ENCODE results near the gene PTPRQ.

The PTPRQ gene

GRCh38 chr12:80443974-80444666, at the start of gene PTPRQ:
Gene PTPRQ, plus strand, starts transcription at chr12:80444235. Its CDS starts 111 bp downstream, at chr12:80444346.
- no peak for TF ChIP-seq CTCF (IDR thresholded peaks at IDR 0.05; ENCODE audit: insufficient read depth, low read depth, low read length, missing control alignments)
- peak; percentile 28 for DNase-seq (ENCODE audit: low read depth)
- no peak within 1 kb of the TSS for H3K4me3 ChIP-seq (ENCODE audit: low read length)

- DNase-seq (ENCODE audit: low read depth), result no peak
- no peak overlapping the region for H3K4me3 ChIP-seq (ENCODE audit: low read length)
These were observed 43.5 kb upstream of the PTPRQ start for GRCh38 chr12:80400571-80400991.

GRCh38 chr12:80401191-80401590, 42.8 kb upstream of the PTPRQ start:
- no peak overlapping the region for H3K4me3 ChIP-seq (ENCODE audit: low read length)
- TF ChIP-seq CTCF (IDR thresholded peaks at IDR 0.05; ENCODE audit: insufficient read depth, low read depth, low read length, missing control alignments), result no peak

More at GRCh38 chr12:80400571-80400991, 43.5 kb upstream of the PTPRQ start:
- no peak for TF ChIP-seq CTCF (IDR thresholded peaks at IDR 0.05; ENCODE audit: insufficient read depth, low read depth, low read length, missing control alignments)

GRCh38 chr12:80404629-80405028, 39.4 kb upstream of the PTPRQ start:
- H3K4me3 ChIP-seq (ENCODE audit: low read length), result no peak overlapping the region
- TF ChIP-seq CTCF (IDR thresholded peaks at IDR 0.05; ENCODE audit: insufficient read depth, low read depth, low read length, missing control alignments), result no peak
- DNase-seq (ENCODE audit: low read depth), result peak; percentile 43

More at GRCh38 chr12:80401191-80401590, 42.8 kb upstream of the PTPRQ start:
- DNase-seq (ENCODE audit: low read depth), result no peak

GRCh38 chr12:80406253-80406652, 37.8 kb upstream of the PTPRQ start:
- H3K4me3 ChIP-seq (ENCODE audit: low read length), result no peak overlapping the region
- DNase-seq (ENCODE audit: low read depth), result peak; percentile 56
- no peak for TF ChIP-seq CTCF (IDR thresholded peaks at IDR 0.05; ENCODE audit: insufficient read depth, low read depth, low read length, missing control alignments)

GRCh38 chr12:80411787-80412186, 32.2 kb upstream of the PTPRQ start:
- TF ChIP-seq CTCF (IDR thresholded peaks at IDR 0.05; ENCODE audit: insufficient read depth, low read depth, low read length, missing control alignments), result no peak
- no peak for DNase-seq (ENCODE audit: low read depth)
- H3K4me3 ChIP-seq (ENCODE audit: low read length), result no peak overlapping the region
